ENCODE data around the gene DMBX1.

- TF ChIP-seq CTCF (IDR thresholded peaks at IDR 0.05 in 8 of 11, conservative IDR thresholded peaks at IDR 0.05 in 3 of 11) (no peak), POLR2AphosphoS5 (IDR thresholded peaks at IDR 0.05) (no peak), POLR2A (IDR thresholded peaks at IDR 0.05) (no peak)
Observed at GRCh38 chr1:46487818-46488218, 1.8 kb upstream of the DMBX1 start.
